ENCODE results near the gene AQR.

Gene AQR

DNA sequence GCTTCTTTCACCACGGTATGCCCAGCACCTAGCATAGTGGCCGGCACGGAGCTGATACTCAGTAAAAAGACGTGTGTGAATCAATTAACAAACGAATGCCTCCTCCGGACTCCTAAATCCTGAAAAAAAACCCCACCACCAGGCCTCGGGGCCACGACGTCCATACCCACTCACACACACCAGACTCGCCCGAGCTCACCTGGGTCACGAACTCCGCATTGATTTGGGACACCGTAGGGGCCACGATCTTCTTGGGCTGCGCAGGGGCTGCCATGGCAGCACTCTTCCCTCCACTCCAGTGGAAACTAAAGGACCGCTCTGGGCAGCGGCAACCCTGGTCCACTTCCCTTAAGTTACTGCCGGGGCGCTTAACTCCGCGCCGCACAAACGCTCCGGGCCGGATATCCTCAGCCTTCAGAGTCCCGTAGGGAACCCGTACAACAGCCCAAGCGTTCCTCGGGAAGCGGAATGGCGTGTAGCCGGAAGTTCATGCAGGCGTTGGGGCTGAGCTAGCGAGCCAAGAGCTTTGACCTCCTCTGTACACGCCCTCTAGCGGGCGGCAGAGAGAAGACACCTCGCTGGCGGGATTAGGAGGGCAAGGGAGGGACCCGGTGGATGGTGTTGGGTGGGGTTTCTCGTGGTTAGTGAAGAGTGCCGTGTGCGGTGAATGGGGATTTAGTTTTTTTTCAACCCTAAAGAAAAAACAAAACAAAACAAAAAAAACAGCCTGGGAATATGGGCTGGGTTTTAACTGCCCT lies at the start of gene AQR:
TSS of gene AQR (minus strand) at position 403 of the 758 bp plus-strand sequence. CDS start at position 274, 129 bp downstream.
- TF ChIP-seq, protein P1, sequence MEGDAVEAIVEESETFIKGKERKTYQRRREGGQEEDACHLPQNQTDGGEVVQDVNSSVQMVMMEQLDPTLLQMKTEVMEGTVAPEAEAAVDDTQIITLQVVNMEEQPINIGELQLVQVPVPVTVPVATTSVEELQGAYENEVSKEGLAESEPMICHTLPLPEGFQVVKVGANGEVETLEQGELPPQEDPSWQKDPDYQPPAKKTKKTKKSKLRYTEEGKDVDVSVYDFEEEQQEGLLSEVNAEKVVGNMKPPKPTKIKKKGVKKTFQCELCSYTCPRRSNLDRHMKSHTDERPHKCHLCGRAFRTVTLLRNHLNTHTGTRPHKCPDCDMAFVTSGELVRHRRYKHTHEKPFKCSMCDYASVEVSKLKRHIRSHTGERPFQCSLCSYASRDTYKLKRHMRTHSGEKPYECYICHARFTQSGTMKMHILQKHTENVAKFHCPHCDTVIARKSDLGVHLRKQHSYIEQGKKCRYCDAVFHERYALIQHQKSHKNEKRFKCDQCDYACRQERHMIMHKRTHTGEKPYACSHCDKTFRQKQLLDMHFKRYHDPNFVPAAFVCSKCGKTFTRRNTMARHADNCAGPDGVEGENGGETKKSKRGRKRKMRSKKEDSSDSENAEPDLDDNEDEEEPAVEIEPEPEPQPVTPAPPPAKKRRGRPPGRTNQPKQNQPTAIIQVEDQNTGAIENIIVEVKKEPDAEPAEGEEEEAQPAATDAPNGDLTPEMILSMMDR (IDR thresholded peaks at IDR 0.05; ENCODE audit: insufficient read depth, low read depth, low read length, missing control alignments), result peak; percentile 89
- peak within 1 kb of the TSS; percentile 63 for H3K4me3 ChIP-seq (ENCODE audit: low read depth, low read length)
- peak; percentile 99 for DNase-seq (ENCODE audit: low read depth)

DNA sequence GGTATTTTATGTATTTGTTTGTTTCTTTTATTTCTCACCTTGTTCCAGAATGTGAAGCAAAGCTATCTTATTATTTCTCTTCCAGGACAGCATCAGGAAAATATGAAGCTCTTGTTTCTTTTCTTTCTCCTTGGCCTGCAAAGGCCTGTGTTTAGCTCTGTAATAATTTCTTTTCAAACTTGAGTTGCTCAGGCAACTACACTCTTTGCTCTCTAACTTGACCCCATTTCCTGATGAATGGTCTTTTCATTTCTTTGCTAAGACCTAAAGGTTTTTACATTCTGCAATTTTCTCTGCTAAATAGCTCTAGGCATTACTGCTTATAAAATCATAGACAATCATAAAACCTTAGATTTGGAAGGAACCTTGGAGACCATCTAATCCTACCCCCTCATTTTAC lies 44.7 kb upstream of the AQR start:
- no peak for DNase-seq (ENCODE audit: low read depth)
- TF ChIP-seq, protein P1 (IDR thresholded peaks at IDR 0.05; ENCODE audit: insufficient read depth, low read depth, low read length, missing control alignments), result no peak
- no peak overlapping the region for H3K4me3 ChIP-seq (ENCODE audit: low read depth, low read length)

DNA sequence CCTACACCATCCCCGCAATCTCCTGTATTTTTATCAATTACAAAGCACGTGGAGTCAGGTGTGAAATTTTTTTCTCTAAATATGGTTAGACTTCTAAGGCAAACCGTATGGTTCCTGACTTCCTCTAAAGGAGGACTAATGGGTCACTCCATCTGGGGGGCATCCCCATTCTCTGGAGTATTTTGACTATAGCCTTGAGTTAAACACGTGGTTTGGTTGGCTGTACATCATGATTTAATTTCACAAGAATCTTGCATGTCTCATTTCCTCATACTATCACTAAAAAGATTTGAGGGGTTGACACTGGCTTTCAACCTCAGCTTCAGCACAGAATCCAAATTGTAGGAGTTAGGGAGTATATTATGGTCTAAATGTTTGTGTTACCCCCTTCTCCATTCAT lies 43.8 kb upstream of the AQR start:
- TF ChIP-seq, protein P1 (IDR thresholded peaks at IDR 0.05; ENCODE audit: insufficient read depth, low read depth, low read length, missing control alignments), result no peak
- H3K4me3 ChIP-seq (ENCODE audit: low read depth, low read length), result no peak overlapping the region
- no peak for DNase-seq (ENCODE audit: low read depth)

DNA sequence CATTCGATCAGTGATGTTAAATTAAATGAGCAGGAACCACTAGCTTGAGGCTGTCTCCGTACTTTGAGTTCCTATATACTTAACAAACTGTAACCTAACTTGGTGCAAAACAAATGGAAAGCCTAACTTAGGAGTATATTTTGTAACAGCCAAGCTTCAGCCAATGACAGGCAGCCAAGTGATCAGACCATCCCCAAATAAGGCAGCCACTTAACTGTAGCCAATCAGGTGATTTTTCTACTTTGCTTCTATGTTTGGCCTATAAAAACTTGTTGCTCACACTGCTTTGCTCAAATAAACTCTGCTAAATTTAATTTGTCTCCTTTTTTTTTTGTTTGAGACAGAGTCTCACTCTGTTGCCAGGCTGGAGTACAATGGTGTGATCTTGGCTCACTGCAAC lies 37.9 kb upstream of the AQR start:
- DNase-seq (ENCODE audit: low read depth), result no peak
- no peak overlapping the region for H3K4me3 ChIP-seq (ENCODE audit: low read depth, low read length)
- TF ChIP-seq, protein P1 (IDR thresholded peaks at IDR 0.05; ENCODE audit: insufficient read depth, low read depth, low read length, missing control alignments), result no peak

DNA sequence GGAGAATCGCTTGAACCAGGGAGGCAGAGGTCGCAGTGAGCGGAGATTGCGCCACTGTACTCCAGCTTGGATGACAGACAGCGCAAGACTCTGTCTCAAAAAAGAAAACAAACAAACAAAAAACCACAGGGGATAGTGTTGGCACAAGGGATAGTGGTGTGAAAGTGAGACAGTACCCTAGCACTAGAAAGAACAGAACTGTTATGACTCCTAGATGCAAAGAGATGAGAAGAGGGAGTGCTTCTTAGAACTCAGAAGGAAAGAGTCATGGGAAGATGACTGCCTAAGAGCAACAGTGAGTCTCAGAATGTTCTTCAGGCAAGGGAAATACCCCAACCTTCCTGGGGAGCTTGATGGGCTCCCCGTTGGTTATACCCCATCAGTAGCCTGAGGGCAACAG lies 36.4 kb upstream of the AQR start:
- no peak for DNase-seq (ENCODE audit: low read depth)
- no peak overlapping the region for H3K4me3 ChIP-seq (ENCODE audit: low read depth, low read length)
- TF ChIP-seq, protein P1 (IDR thresholded peaks at IDR 0.05; ENCODE audit: insufficient read depth, low read depth, low read length, missing control alignments), result no peak

DNA sequence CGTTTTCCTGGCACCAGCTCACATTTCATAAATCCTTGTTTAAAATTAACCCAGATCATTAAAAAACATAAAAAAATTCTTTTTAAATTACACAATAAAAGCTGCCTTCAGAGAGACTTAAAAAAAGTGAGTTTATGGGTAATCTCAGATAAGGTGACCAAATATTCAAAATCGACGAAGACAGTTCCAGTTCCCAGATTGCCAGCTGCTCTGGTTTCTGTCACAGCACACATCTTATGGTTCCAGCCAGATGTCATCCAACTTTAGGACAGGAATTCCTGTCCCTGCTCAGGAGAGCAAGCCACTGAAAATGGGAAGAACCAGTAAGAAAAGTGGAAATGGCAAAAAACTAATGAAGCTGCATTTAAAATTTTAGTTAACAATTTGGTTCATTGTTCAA lies 34.4 kb upstream of the AQR start:
- TF ChIP-seq, protein P1 (IDR thresholded peaks at IDR 0.05; ENCODE audit: insufficient read depth, low read depth, low read length, missing control alignments), result no peak
- DNase-seq (ENCODE audit: low read depth), result no peak
- no peak overlapping the region for H3K4me3 ChIP-seq (ENCODE audit: low read depth, low read length)

DNA sequence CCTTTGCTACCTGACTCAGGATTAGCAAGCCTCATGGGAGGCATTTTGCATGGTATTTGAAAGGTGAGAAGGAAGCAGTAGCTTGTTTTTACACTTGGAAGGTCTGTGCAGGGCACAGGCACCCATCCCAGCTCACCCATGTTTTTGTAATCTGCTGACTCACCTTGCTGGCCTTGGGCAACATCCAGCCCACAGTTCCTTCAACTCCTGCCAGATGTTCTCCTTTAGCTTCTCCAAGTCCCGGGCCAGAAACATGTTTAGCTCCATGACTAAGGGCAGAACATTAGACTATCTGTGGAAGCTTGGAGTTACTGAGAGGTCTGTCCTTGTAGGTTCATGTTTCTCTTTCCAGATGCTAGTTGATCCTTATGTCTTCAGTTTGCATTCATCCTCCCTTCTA lies 31.0 kb upstream of the AQR start:
- no peak for DNase-seq (ENCODE audit: low read depth)
- H3K4me3 ChIP-seq (ENCODE audit: low read depth, low read length), result no peak overlapping the region
- TF ChIP-seq, protein P1 (IDR thresholded peaks at IDR 0.05; ENCODE audit: insufficient read depth, low read depth, low read length, missing control alignments), result no peak

Measured in GM12865 (cell line).